GM10266 (cell line): Measurements from ENCODE around the gene RNF223.
A peak's percentile ranks its signal among the peaks of the same experiment; 100 is the strongest.

ENCODE experiments used
- DNase-seq: peaks from one replicate; pipeline ENCODE4 v3.0.0; 2012; ENCODE audit errors: extremely low spot score
- TF ChIP-seq, protein P1 (sequence below): IDR thresholded peaks from 2 replicates; pipeline ENCODE4 v1.5.1; 2012; ENCODE audit warnings: mild to moderate bottlenecking, low read depth; ENCODE audit not compliant: control insufficient read depth, insufficient read depth; ENCODE audit errors: missing control alignments

RNF223 gene

DNA sequence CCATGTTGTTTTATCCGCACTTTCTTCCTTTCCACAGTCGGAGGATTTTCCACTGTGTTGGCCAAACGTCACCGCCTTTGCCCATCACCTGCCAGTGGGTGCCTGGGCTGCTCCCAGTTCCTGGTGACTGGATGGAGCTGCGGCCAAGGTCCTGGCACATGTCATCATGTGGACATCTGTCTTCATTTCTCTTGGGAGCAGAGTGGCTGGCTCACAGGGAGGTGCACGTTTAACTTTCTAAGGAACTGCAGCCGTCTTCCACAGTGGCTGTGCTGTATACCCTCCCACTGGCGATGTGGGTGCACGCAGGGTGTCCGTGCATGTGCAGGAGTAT lies 19.5 kb upstream of the RNF223 start:
- TF ChIP-seq, protein P1, sequence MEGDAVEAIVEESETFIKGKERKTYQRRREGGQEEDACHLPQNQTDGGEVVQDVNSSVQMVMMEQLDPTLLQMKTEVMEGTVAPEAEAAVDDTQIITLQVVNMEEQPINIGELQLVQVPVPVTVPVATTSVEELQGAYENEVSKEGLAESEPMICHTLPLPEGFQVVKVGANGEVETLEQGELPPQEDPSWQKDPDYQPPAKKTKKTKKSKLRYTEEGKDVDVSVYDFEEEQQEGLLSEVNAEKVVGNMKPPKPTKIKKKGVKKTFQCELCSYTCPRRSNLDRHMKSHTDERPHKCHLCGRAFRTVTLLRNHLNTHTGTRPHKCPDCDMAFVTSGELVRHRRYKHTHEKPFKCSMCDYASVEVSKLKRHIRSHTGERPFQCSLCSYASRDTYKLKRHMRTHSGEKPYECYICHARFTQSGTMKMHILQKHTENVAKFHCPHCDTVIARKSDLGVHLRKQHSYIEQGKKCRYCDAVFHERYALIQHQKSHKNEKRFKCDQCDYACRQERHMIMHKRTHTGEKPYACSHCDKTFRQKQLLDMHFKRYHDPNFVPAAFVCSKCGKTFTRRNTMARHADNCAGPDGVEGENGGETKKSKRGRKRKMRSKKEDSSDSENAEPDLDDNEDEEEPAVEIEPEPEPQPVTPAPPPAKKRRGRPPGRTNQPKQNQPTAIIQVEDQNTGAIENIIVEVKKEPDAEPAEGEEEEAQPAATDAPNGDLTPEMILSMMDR: no peak
- DNase-seq: no peak

DNA sequence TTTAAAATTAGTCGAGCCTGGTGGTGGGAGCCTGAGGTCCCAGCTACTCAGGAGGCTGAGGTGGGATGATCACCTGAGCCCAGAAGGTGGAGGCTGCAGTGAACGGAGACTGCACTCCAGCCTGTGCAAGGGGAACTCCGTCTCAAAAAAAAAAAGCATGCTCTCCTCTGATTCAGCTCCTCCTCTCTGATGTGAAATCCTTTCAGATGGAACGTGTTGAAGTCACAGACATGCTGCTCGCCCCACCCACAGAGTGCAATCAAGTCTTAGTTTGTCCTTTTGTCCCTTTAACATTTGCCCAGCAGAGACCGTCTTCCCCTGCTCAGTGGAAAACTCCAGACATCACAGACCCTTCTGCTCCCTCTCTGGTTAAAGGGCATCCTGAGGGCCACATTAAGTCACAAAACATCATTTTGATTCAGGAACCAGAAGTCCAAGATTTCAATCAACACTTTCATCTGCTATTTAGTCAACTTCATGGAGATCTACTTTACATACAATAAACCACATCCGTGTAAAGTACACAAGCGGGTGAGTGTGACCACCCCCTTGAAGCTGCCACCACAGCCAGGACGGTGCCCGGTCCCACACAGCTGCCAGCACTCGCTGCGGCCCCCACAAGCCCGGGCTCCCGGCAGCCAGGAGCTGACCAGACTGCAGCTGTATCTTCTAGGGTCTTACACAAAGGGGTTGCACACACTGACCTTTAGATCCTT lies 18.9 kb upstream of the RNF223 start:
- TF ChIP-seq, protein P1: no peak
- DNase-seq: peak; percentile 30

DNA sequence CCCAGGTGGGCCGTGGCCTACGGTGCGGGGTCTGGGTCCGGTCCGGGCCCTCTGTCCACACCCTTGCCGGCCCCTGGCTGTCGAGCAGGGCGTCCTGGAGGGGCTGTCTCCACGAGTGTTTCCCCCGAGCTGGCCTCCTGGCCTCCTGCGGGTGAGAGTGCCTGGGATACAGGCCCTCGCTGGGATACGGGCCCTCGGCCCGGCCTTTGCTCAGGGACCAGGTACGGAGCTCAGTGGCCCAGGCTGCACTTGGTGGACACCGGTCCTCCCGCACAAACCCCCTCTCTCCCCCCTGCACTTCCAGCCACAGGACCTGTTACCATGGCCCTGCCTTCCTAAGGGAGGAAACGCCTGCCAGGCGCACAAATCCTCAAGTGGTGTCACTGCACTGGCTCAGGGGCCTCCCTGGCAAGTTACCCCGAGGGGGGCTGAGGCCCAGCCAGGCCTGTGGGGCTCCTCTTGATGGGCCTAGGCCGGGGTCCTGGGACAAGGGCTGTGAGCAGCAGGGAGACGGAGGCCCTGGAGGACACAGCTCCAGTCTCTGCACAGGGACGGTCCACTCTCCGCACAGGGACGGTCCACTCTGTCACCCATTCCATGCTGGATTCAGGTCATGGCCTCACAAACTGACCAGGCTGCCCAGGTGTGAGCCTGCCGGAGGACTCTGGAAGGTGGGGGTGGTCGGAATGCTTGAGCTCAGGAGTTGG lies 18.2 kb upstream of the RNF223 start:
- TF ChIP-seq, protein P1: no peak
- no peak for DNase-seq

DNA sequence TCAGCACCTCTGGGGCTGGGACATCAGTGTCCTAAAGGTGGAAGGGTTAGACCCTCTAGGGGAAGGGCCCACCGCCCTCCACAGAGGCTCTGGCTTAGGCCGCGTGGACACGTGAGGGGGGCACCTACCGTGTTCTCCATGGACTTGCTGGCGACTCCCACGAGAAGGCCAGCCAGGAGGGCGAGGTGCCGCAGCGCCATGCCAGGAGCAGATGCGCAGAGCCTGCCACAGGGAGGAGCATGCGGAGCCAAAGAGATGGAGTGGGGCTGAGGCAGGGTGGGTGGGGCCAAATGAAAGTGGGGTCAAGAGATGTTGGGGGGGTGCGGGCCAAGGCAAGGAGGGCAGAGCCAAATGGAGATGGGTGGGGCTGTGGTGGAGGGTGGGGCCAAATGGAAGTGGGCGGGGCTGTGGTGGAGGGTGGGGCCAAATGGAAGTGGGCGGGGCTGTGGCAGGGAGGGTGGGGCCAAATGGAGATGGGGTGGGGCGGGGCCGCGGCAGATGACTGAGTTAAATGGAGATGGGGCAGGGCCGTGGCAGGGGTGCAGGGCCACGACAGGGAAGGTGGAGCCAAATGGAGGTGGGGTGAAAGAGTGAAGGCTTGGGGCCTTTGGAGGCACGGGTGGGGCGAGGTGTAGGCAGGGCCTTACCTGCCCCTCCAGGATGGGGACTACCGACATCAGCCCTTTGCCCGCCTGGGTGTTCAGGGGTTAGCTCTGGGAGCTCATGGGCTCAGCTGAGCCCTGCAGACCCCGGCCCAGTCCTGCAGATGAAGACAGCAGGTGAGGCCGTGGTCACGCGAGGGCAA lies 17.4 kb upstream of the RNF223 start:
- peak; percentile 35 for DNase-seq
- TF ChIP-seq, protein P1: no peak

DNA sequence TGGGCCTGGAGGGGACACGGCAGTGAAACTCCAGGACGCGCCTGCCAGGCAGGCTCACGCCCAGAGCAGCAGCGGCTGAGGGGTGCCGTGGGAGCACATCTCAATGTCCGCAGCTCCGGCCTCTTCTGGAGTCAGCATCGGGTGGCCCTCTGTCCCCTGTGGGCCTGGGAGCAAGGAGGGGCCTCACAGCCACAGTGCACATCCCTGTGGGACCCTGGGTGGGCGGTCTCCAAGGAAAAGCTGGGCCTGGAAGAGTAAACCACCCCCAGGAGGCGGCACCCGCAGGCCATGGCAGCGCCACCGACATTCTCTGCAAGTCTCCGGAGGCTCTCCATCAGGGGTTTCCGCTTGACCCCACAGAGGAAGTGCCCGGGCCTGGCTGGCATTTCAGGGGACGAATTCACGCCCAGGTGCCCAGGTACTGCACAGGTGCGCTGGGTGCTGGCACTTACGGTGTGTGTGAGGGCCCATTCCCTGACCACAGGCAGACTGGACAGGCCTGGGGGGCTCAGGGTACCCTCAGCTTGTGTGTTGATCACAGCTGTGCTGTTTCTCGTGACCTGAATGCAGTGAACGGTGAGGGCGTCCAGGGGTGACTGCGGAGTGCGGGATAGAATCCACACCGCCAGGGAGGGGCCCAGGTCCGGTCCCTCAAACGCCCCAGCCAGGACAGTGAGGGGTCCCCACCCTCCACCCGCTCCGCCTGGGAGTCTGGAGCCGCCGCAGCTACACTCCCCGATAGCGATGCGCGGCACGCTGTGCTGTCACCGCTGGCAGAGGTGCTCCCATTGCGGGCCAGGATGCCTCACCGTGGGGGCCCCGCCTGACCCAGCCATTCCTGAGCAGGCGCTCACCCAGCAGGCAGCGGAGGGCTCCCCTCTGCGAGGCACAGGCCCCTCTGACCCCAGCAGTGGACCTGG lies 16.6 kb upstream of the RNF223 start:
- DNase-seq: no peak
- TF ChIP-seq, protein P1: no peak

DNA sequence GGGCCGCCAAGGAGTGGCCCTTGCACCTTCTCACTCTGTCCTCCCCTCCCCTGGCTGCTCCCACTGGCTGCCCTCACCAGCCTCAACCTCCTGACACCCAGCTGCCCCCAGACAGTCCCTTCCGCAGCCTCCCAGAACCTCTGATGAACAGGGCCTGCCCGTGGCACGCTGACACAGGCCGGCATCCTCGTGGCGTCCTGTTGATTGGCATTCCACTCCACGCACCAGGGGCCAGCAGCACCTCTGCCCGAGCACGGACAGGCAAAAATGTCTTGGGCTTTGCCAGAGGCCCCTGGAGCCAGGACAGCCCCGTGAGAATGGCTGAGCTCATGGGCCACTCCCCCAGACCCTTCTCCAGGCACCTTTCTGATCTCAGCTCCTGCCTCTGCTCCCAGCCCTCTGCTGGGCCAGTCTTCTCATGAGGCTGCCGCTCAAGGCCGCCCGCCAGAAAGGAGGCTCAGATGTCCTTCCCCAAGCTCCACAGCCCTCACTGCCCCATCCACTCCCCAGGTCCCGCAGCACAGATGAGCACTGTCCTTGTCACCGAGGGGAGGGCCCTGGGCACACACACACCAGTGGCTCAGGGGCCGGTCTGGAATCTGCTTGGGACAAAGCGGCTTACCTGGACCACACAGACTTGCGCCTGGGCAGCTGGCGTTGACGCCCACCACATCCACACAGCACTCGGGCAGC lies 15.8 kb upstream of the RNF223 start:
- TF ChIP-seq, protein P1: no peak
- DNase-seq: no peak
